ENCODE measurements around the gene FBXO38.
A peak's percentile ranks its signal among the peaks of the same experiment; 100 is the strongest.

FBXO38 gene

DNA sequence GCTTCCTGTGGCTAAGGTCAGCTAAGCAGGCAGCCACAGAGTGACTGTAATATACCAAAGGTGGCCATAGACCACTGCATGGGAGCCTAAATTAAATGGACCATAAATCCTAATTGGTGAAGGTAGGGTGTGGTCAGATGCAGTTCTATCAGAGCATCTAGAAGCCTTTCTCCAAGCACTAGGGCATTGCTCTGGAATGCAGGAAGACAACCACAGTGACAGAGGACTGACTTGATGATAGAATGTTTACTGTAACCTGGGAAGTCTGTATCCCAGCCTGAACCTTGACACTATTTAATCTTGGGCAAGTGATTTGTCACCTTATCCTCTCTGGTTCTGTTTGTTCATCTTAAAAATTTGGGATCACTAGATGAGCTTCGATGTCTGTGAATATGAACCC is 2.3 kb downstream of the FBXO38 start:
- no peak for DNase-seq (ENCODE audit: low read depth)

GRCh38 chr5:148387325-148387724 is 3.6 kb downstream of the FBXO38 start:
- peak; percentile 39 for DNase-seq (ENCODE audit: low read depth)

DNA sequence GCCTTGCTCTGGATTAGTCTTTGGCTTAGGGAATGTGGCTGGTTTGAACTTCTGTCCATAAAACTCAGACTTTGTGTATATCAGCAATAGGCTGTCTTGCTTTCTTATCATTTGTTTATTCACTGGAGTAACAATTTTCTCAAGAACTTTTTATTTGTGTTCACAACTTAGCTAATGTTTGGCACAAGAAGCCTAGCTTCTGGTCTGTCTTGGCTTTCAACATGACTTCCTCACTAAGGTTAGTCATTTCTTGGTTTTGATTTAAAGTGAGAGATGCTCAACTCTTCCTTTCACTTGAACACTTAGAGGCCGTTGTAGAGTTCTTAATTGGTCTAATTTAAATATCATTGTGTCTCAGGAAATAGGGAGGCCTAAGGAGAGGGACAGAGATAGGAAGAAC is 4.9 kb downstream of the FBXO38 start:
- no peak for DNase-seq (ENCODE audit: low read depth)

DNA sequence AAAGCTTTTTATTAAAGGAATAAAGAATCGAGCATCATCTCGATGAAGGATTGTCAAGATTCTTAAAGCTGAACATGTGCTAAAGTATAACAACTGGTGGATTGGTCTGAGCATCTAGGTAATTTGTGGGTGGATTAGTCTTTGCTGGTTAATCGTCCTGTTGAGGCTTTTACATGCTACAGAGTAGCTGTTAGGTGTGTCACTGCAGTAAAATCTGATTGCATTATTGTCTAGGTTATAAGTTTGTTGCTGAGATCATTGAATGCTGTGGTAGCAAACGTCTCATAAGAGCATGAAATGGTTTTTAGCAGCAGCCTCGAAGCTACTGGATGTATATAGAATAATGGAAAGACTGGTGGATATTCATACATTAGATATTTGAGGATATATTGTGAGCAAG is 7.2 kb downstream of the FBXO38 start:
- no peak for DNase-seq (ENCODE audit: low read depth)

DNA sequence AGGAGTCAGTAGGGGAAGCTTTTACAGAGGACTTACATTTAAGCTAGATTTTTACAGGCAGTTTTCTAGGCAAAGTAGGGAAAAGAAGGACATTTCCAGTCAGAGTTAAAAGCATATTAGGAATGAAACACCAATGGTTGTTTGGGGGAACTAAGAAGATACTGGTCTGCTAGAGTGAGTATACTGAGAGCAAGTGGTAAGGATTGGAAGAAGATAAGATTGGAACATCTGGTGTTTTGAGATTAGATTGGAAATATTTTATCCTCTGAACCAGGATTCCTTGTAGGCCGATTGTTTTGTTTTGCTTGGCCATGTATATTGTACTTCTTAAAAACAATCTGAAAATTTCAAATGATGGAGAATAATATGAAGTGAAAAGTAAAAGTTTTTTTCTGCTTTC is 7.7 kb downstream of the FBXO38 start:
- no peak for DNase-seq (ENCODE audit: low read depth)

DNA sequence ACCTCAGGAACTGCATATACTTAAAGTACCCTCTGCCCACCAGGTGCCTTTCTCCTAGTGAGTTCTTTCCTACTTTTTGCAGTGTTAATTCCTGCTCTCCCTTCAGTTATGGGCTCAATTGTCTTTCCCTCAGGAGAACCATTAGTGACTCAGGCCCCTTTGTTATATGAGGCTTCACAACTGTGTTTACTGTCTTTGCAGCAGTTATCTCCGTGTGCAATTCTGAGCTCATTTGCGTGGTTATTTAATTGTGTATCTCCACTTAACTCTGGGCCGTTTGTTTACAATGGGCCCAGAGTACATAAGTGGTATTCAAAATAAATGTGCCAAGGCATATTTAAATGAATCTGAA is 9.6 kb downstream of the FBXO38 start:
- no peak for DNase-seq (ENCODE audit: low read depth)

DNA sequence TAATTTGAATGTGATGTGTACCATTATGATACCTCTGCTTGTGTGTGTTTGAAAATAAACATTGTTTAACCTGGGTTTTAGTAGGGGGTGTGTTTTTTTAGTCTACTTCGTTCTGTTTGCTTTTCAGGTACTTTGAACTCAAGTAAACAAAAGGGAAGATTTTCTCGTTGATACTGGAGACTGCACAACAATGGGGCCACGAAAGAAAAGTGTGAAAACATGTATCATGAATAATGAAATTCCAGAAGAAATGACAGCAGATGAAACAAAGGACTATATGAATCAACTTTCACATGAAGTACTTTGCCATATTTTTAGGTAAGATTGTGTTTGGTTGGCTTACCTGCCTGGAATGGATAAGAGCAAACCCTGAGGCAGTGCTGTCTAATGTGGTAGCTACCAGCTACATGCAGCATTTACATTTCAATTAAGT is 10.8 kb downstream of the FBXO38 start:
- no peak for DNase-seq (ENCODE audit: low read depth)

DNA sequence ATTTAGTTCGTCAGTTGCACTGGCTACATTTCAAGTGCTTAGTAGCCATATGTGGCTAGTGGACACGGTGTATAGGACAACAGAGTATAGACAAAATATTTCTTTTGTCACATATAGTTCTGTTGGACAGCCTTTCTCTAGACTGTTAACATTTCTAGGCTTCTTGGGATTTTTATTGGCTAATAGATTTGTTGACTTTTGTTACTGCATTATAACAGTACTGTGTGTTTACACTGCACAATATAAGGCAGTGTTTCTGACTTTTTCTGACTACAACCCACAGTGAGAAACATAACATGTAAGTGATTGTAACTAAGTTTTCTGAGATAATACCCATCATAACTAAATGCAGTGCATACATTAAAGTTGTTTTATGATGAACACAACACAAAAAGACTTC is 11.3 kb downstream of the FBXO38 start:
- no peak for DNase-seq (ENCODE audit: low read depth)

DNA sequence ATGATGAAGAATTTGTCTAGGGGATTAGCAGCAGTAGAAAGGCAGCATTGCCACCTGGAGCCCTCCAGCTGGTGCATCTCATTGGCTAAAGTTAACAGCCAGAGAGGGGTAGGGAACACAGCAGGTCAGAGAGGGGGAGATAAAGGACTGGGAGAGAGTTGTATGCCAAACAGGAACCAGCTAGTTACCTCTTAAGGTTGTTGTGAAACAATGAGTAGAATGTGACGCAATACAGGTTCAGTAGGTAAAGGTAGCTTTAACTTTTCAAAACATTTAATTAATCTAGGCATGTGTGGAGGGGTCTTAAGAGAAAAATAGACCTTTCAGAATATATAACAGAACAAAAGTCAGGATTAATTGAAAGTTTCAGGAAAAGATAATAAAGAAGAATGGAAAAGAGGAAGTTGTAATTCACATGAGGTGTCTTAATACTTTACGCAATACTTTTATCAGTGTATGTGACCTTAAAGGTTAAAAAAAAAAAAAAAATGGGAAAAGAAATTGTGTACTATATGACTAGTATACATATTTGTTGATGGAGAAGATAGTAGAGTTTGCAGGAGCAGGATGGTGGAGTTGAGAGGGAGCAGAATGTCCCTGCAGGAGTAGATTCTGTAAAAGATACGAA is 14.3 kb downstream of the FBXO38 start:
- no peak for DNase-seq (ENCODE audit: low read depth)

- no peak for DNase-seq (ENCODE audit: low read depth)
Observed at GRCh38 chr5:148398698-148399121, 15.0 kb downstream of the FBXO38 start.

- DNase-seq (ENCODE audit: low read depth): no peak
Observed at GRCh38 chr5:148401604-148402003, 17.8 kb downstream of the FBXO38 start.

DNA sequence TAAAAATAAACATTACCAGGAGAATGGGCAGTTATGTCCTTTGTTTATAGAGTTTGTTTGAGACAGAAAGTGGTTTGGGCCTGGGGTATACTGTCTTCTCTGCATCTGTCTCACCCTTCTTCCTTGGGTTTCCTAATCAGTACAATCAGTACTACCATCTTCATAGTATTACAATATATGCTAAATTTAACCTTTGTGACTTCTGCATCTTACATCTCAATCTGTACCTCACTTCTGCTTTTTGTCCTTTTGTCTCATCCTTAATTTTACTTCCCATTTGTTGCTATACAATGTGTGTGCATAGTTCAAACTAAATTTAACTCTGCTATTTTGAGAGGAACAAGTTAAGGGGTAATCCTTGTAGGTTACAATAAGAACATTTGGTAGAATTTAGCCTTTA is 19.6 kb downstream of the FBXO38 start:
- DNase-seq (ENCODE audit: low read depth): no peak

DNA sequence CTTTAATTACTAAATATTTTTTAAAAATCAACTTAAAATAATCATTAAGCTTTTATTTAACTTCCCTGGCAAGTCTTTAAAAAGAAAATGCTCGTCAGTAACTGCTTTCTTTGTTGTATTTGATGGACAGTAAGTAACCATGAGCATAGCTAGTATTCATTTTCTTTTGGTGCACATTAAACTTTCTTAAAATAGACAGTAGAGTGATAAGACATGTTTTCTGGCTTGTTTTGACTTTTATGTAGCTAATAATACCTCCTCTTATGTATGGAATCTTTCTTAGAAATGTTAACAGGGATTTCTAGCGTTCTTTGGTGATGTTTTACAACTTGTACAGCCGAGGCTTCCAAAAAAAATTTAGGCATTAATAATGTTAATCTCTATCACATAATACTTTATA is 22.6 kb downstream of the FBXO38 start:
- no peak for DNase-seq (ENCODE audit: low read depth)

DNA sequence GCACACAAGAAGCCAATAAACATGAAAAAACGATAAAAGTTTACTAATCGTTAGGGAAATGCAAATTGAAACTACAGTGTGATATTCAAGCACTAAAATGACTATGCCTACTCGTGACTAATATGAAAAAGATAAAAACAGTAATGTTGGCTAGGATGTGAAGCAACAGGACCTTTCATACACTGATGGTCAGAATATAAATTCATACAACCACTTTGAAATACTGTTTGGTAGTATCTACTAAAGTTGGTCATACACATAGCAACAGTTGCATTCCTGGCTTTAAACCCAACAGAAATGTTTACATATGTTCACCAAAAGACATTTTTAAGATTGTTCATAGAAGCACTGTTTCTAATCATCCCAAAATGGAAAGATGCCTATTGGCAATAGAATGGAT is 24.3 kb downstream of the FBXO38 start:
- DNase-seq (ENCODE audit: low read depth): no peak

GRCh38 chr5:148412124-148412523 is 28.4 kb downstream of the FBXO38 start:
- DNase-seq (ENCODE audit: low read depth): no peak

DNA sequence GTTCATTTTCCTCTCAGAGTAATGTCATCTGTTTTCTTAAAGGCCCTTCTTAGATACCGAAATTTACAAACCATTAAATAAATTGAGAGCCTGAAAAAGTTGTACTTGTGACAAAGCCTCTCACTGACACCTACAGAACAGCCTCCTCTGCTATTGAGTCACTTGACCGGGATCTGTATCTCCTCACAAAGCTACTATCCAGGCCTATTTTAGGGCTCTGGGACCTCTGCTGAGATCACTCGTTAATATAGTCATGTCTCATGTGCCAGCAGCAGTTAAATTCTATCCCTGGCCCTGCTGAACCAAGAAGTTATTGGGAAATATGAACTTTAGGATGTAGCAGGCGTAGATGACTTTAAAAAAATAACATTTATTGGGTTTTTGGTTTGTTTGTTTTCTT is 31.1 kb downstream of the FBXO38 start:
- DNase-seq (ENCODE audit: low read depth): no peak

DNA sequence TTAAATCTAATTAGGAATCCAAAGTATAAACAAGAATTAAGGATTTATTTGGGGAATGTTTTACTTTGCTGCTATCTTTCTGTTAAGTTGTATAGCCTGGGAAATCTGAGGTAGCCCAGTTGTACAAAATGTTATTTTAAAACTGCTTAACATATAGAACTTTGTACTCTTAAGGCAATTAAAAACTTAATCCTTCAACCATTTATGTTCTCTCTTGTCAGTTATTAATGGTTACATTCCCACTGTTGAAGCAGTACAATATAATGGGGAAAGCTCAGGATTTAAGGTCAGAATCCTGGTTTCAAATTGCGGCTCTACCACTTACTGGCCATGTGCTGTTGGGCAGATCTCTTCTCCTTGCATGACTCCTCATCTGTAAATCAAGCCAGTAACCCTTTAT is 32.7 kb downstream of the FBXO38 start:
- DNase-seq (ENCODE audit: low read depth): no peak

- DNase-seq (ENCODE audit: low read depth): no peak
Observed at GRCh38 chr5:148416921-148417320, 33.2 kb downstream of the FBXO38 start.

GRCh38 chr5:148418511-148418910 is 34.8 kb downstream of the FBXO38 start:
- DNase-seq (ENCODE audit: low read depth): no peak

- DNase-seq (ENCODE audit: low read depth): no peak
Observed at GRCh38 chr5:148421661-148422060, 37.9 kb downstream of the FBXO38 start.

- DNase-seq (ENCODE audit: low read depth): no peak
Observed at GRCh38 chr5:148425808-148426207, 42.0 kb downstream of the FBXO38 start.

DNA sequence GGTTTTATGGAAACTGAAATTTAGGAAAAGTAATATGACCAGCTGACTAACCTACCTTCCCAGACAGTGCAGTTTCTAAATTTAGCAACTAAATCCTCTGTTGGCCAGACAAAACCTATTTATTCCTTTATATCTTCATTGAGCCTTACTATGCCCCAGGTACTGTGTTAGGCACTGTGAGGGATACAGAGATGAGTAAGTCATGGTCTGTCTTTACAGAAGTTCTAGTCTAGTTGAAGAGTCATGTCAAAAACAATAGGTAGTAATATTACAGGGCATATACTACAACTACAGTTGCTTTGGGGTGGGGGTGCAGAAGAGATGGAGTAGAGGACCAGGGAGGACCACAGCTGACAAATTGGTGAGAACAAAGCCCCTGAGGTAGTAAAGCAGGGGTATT is 42.8 kb downstream of the FBXO38 start:
- DNase-seq (ENCODE audit: low read depth): no peak

DNA sequence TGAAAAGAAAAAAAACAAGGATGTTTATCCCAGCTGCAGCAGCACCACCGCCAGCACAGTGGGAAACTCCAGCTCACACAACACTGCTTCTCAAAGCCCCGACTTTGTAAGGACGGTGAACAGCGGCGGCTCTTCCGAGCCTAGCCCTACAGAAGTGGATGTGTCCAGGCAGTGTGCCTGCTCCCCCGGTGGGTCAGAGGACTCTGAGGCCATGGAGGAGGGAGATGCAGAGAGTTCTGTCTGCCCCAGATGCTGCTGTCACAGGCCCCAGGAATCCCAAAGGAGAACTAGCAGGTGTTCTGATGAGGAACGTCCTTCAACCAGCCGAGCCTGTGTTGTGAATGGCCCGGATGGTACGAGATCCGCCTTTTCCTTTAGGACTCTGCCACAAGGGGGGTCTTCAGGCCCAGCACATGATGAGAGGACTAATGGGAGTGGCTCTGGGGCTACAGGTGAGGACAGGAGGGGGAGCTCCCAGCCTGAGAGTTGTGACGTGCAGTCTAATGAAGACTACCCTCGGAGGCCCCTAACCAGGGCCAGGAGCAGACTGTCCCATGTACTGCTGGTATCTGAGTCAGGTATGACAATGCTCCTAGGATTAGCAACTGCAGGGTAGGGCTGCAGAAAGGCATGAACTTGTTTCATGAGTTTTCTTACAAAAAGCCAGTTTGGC is 43.7 kb downstream of the FBXO38 start:
- DNase-seq (ENCODE audit: low read depth): no peak

DNA sequence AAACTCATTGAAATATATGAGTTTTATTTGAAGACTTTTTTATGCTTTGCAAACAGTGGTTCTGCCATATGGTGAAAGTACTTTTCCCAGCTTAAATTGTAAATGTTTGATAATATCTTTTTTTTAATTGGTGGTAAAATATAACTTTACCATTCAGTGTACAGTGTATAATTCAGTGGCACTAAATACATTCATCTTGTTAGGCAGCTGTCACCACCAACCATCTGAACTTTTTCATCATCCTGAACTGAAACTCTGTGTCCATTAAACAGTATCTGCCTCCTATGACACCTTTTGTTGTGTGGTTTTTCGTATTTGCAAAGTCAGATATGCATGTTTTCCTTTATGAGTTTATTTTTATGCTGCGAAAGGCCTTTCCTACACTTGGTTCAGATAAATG is 45.1 kb downstream of the FBXO38 start:
- no peak for DNase-seq (ENCODE audit: low read depth)

All from HS-5 (cell line).